Loucy (cell line): ENCODE data around the gene BRIP1.

Source experiments
- H2AFZ ChIP-seq: fragments of 200-600 bp; sonication (generic); 2 replicates; pipeline ENCODE4 v1.6.0; 2016; ENCODE audit warnings: antibody characterized with exemption, mild to moderate bottlenecking, low read length, moderate library complexity
- H3F3A ChIP-seq: fragments of 200-600 bp; 2 replicates; pipeline ENCODE4 v1.6.0; 2016; ENCODE audit warnings: antibody characterized with exemption, low read depth, mild to moderate bottlenecking
- H3K27me3 ChIP-seq: fragments of 200-600 bp; sonication (generic); 2 replicates; pipeline ENCODE4 v1.6.1; 2014; ENCODE audit warnings: low read length, mild to moderate bottlenecking; ENCODE audit not compliant: insufficient read depth, poor library complexity, severe bottlenecking
- H3K36me3 ChIP-seq: fragments of 200-600 bp; sonication (generic); 2 replicates; pipeline ENCODE4 v1.6.1; 2016; ENCODE audit warnings: low read length; ENCODE audit not compliant: insufficient read depth
- H3K4me1 ChIP-seq: fragments of 200-600 bp; sonication (generic); 2 replicates; pipeline ENCODE4 v1.5.1; 2014; ENCODE audit warnings: low read length, mild to moderate bottlenecking; ENCODE audit not compliant: insufficient read depth, poor library complexity, severe bottlenecking
- H3K4me2 ChIP-seq: fragments of 200-600 bp; sonication (generic); 2 replicates; pipeline ENCODE4 v1.6.0; 2014; ENCODE audit warnings: antibody characterized with exemption, low read length, low read depth, mild to moderate bottlenecking; ENCODE audit not compliant: poor library complexity, severe bottlenecking
- H3K4me3 ChIP-seq: fragments of 200-600 bp; sonication (generic); 2 replicates; pipeline ENCODE4 v1.5.1; 2014; ENCODE audit warnings: low read length, mild to moderate bottlenecking, mixed read lengths; ENCODE audit not compliant: poor library complexity, severe bottlenecking
- H3K79me2 ChIP-seq: fragments of 200-600 bp; sonication (generic); 2 replicates; pipeline ENCODE4 v1.6.1; 2014; ENCODE audit warnings: low read length; ENCODE audit not compliant: insufficient read depth
- H3K9ac ChIP-seq: fragments of 200-600 bp; sonication (generic); 2 replicates; pipeline ENCODE4 v1.6.0; 2014; ENCODE audit warnings: mild to moderate bottlenecking, low read depth, low read length, moderate library complexity; ENCODE audit not compliant: poor library complexity, severe bottlenecking
- H3K9me2 ChIP-seq: fragments of 200-600 bp; sonication (generic); replicated peaks from 2 replicates; pipeline ENCODE4 v1.6.1; 2016; ENCODE audit warnings: low read depth, low read length, mixed read lengths
- H3K9me3 ChIP-seq: fragments of 200-600 bp; sonication (generic); 2 replicates; pipeline ENCODE4 v1.6.1; 2014; ENCODE audit warnings: mild to moderate bottlenecking, antibody characterized with exemption, low read length, low read depth; ENCODE audit not compliant: insufficient read depth
- H4K20me1 ChIP-seq: fragments of 200-600 bp; sonication (generic); 2 replicates; pipeline ENCODE4 v1.6.0; 2014; ENCODE audit warnings: antibody characterized with exemption, low read length, mild to moderate bottlenecking; ENCODE audit not compliant: insufficient read depth, poor library complexity, severe bottlenecking
- EZH2phosphoT487 ChIP-seq: fragments of 200-600 bp; IDR thresholded peaks from 2 replicates; pipeline ENCODE4 v1.6.1; 2018; ENCODE audit warnings: antibody characterized with exemption, mild to moderate bottlenecking, moderate library complexity, borderline replicate concordance
- TF ChIP-seq, protein P1 (sequence below): fragments of 200-600 bp; sonication (generic); conservative IDR thresholded peaks from 2 replicates; pipeline ENCODE4 v1.5.1; 2014; ENCODE audit warnings: mild to moderate bottlenecking, antibody characterized with exemption, low read length

The BRIP1 gene

GRCh38 chr17:61880589-61881102 lies 17.3 kb upstream of the BRIP1 start:
- no peaks in the 10 kb centered on the region for H4K20me1 ChIP-seq
- H3F3A ChIP-seq = no peaks in the 10 kb centered on the region
- H3K27me3 ChIP-seq = no peaks in the 10 kb centered on the region
- H3K9me2 ChIP-seq = no peaks in the 10 kb centered on the region
- no peaks in the 10 kb centered on the region for H3K9me3 ChIP-seq
- H3K79me2 ChIP-seq = no peaks in the 10 kb centered on the region
- H3K36me3 ChIP-seq = peaks cover 49% of the 10 kb centered on the region; the same call in 1 of the 2 replicates
- H3K4me2 ChIP-seq = no peak overlapping the region
- H3K4me3 ChIP-seq = no peak overlapping the region
- H3K9ac ChIP-seq = no peak overlapping the region
- TF ChIP-seq, protein P1, sequence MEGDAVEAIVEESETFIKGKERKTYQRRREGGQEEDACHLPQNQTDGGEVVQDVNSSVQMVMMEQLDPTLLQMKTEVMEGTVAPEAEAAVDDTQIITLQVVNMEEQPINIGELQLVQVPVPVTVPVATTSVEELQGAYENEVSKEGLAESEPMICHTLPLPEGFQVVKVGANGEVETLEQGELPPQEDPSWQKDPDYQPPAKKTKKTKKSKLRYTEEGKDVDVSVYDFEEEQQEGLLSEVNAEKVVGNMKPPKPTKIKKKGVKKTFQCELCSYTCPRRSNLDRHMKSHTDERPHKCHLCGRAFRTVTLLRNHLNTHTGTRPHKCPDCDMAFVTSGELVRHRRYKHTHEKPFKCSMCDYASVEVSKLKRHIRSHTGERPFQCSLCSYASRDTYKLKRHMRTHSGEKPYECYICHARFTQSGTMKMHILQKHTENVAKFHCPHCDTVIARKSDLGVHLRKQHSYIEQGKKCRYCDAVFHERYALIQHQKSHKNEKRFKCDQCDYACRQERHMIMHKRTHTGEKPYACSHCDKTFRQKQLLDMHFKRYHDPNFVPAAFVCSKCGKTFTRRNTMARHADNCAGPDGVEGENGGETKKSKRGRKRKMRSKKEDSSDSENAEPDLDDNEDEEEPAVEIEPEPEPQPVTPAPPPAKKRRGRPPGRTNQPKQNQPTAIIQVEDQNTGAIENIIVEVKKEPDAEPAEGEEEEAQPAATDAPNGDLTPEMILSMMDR = no peak
- no peaks in the 10 kb centered on the region for H3K4me1 ChIP-seq
- H2AFZ ChIP-seq = no peak overlapping the region

DNA sequence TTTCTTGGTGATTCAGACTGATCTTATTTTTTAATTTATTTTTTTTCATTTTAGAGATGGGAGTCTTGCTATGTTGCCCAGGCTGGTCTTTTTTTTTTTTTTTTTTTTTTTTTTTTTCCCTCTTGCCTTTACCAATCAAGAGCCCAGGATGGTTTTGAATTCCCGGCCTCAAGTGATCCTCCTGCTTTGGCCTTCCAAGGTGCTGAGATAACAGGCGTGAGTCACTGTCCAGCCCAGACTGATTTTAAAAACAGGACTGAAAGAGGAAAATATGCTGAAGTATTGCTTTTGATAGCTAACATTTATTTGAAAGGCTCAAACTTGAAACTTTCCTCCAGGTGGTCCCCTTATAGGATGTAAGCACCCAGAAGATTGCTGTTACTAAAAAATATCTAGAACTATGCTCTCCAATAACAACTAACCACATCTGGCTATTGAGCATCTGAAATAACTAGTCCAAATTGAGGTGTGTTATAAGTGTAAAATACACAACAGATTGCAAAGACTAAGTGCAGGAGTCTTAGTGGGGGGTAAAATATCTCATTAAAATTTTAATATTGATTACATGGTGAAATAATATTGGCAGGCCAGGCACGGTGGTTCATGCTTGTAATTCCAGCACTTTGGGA lies 15.8 kb upstream of the BRIP1 start:
- no peak overlapping the region for H3K4me2 ChIP-seq
- H3F3A ChIP-seq = no peaks in the 10 kb centered on the region
- no peak overlapping the region for H3K9ac ChIP-seq
- no peak overlapping the region for H2AFZ ChIP-seq
- H3K9me3 ChIP-seq = no peaks in the 10 kb centered on the region
- no peaks in the 10 kb centered on the region for H3K9me2 ChIP-seq
- H3K36me3 ChIP-seq = peaks cover 54% of the 10 kb centered on the region; the same call in 1 of the 2 replicates
- no peaks in the 10 kb centered on the region for H3K27me3 ChIP-seq
- no peak for TF ChIP-seq EZH2phosphoT487
- TF ChIP-seq, protein P1 = no peak
- no peaks in the 10 kb centered on the region for H3K79me2 ChIP-seq
- H3K4me1 ChIP-seq = no peaks in the 10 kb centered on the region
- H3K4me3 ChIP-seq = no peak overlapping the region
- no peaks in the 10 kb centered on the region for H4K20me1 ChIP-seq

GRCh38 chr17:61878520-61878919 lies 15.2 kb upstream of the BRIP1 start:
- no peak for TF ChIP-seq EZH2phosphoT487
- TF ChIP-seq, protein P1 = no peak
- Histone ChIP-seq H3K27me3 (no peaks in the 10 kb centered on the region), H3K4me2 (no peak overlapping the region), H3K4me3 (no peak overlapping the region), H3K79me2 (no peaks in the 10 kb centered on the region), H3K9me3 (no peaks in the 10 kb centered on the region), H4K20me1 (no peaks in the 10 kb centered on the region), H3K4me1 (no peaks in the 10 kb centered on the region), H2AFZ (no peak overlapping the region), H3K36me3 (peaks cover 60% of the 10 kb centered on the region; the same call in 1 of the 2 replicates), H3F3A (no peaks in the 10 kb centered on the region), H3K9me2 (no peaks in the 10 kb centered on the region), H3K9ac (no peak overlapping the region)
